Frontal cortex (tissue), 4 donors: ENCODE results near the gene C10orf143. TPM values are rescaled to one million over a fixed set of nuclear protein-coding genes. Genes with fewer than 3 reads are reported as not detected.
"Not testable (repeated sequence)": the region's sequence is repeated elsewhere in the genome, so short reads cannot be mapped to it uniquely, and the experiment has no call there.

ENCODE experiments used
- DNase-seq, 2 donors: peaks; one replicate each; pipeline ENCODE4 v3.0.0; 2012; ENCODE audit warnings: low spot score in 2 of 2
- FAIRE-seq: peaks from 2 replicates; lab custom pipeline; 2012; peaks lifted over from hg19 to GRCh38; lab: Jason Lieb, UNC
- total RNA-seq: library from RNA; depleted of rRNA; stranded (reverse); fragments of >200 nt; gene quantifications from one replicate; pipeline ENCODE4 v1.2.3, GENCODE V29; 2014
- donor health status: control.
- donor health status: control.
- donor health status: control.

The C10orf143 gene
- total RNA-seq, 1 donor from 2014 or later = 0.41 TPM

DNA sequence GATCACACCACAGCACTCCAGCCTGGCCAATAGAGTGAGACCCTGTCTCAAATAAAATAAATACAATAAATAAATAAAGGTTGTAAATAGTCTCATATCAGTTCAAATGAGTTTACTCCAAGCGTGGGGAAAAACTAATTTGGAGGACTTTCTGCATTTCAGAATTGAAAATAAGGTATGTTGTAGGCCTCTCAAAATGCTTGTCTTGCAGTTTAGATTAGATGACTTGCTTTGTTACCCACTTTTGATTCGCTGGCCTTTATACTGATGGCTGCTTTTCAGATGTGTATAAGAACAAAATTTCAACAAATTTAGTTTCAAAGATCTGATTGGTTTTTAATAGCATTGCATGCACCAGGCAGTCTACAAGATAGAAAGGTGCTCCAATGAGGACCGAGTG is 2.2 kb upstream of the C10orf143 start:
- FAIRE-seq = no peak
- no peak for DNase-seq

DNA sequence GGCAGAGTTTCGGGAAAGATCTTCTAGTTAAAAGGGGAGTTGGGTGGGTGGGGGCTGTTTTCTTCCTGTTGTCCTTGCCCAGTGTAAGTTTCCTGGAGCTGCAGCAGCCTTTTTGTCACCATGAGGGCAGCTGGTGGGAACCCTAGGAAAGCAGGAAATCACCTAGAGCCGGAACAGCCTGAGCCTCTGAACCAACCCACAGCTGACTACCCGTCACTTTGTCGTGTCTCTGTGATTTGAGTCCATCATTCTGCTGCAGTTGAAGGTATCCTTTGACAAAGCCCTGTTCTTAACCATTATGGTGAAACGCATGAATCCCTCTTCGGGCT is 1.2 kb upstream of the C10orf143 start:
- no peak for FAIRE-seq

DNA sequence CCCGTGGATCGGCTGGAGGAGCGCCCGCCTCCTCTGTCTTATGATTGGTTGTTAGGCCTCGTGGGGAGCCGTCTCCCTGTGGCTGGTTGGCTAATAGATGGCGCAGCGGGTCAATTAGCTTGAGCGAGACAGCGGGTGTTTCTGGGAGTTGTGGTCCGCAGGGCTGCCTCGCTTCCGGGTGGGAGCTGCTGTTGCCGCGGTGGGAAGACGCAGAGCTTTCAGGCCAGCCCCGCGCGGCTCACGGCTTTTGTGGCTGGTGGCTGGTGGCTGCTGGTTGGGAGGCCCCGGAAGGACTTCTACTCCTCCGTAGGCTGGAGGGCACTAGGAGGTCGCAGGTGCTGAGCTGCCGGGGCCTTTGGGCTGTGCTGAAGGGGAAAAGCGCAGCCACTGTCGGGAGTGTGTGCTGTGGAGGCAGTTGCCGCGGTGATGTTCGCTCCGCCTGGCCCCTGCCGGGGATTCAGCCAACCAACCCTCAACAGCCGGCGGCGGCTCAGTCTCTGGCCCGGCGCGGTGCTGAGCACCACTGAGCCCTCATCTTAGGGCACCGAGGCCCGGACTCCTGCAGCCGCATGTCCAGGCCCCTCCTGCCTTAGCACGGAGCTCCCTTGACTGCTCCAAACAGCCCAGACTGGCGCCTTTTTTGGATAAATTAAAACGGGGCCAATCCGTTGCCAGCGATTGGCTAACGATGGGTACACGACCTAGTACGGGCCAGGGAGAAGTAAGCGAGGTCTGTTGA is 652 bp upstream of the C10orf143 start:
- DNase-seq (peak; percentile 88 to 90), FAIRE-seq (no peak)

More for the DNA sequence above, 1.2 kb upstream of the C10orf143 start:
- DNase-seq = no peak

DNA sequence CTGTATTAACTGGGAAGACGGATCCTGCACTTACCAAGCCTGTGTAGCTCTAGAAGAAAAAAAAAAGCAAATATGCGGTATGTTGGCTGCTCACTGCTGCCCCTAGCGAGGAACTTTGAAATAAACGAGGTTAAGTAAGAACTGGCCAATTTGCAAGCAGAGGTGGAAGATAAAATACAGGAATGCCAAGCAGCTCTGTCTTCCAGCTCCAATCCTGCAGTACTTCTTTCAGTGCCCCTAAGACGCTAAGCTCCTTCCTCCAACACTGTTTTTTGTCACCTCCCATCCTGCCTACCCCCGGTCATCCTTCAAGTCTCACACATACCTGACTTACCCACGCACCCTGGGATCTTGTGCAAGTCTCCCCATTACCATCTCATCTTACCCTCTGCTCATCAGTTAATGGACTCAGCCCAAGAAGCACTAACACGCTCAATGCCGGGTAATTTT is 809 bp downstream of the C10orf143 start:
- no peak for FAIRE-seq

DNA sequence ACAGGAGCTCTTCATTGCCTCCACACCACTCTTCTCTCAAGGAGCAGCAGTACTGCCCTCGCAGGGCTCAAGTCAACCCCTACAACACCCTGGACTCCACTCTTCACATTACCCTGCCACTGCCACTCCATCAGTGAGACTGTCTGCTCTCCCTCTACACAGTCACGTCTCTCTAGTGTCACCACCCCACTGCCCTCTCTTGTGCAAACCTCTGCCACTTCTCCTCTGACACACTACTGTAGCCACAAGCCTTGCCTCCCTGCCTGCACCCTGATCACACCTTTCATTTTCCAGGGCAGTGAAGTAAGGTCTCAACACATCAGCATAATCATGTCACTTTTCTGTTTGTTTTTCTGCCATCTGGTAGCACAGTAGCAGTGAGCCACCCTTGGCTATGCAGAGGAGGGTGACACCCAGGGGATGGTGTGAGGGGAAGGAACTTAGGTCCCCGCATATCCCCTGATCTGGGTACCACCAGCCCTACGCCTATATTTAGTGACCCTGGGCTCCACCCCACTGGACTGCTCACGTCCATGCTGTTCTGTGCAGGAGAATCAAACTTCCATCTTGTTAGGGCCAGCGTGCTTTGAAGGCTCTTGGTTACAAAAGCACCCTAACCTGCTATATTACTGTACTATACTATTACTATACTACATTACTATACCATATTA is 1.6 kb downstream of the C10orf143 start:
- no peak for DNase-seq
- no peak for FAIRE-seq

More for the DNA sequence above, 809 bp downstream of the C10orf143 start:
- DNase-seq = peak; percentile 62 to 68

DNA sequence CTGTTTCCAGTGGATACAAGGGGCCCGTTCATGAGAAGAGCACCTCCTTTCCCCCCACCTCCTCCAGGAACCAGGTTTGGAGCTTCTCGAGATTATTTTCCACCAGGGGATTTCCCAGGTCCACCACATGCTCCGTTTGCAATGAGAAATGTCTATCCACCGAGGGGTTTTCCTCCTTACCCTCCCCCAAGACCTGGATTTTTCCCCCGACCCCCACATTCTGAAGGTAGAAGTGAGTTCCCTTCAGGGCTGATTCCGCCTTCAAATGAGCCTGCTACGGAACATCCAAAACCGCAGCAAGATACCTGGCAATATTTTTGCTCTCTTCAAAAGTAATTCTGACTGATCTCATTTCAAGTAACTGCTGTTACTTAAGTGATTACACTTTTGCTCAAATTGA is 2.5 kb downstream of the C10orf143 start:
- DNase-seq = not testable (repeated sequence)

DNA sequence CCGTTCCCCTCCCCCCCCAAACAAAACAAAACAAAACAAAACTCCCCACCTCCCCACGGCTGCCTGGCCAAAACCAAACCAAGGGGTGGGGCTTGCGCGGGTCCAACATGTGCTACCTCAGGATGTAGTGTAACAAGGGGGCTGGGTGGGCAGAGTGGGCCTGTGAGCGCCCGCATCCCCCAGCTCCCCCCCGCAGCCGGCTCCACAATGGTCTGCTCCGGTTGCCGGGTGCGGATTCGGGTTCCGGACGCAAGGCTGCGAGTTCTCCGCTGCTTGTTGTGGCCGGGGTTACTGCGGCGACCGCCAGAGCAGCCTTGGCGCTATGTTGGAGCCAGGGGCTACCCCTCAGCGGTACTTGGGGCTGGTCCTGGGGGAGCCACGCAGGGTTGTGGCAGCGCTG is 4.9 kb downstream of the C10orf143 start:
- DNase-seq = no peak
- FAIRE-seq = no peak

More for the DNA sequence above, 2.5 kb downstream of the C10orf143 start:
- not testable (repeated sequence) for FAIRE-seq

DNA sequence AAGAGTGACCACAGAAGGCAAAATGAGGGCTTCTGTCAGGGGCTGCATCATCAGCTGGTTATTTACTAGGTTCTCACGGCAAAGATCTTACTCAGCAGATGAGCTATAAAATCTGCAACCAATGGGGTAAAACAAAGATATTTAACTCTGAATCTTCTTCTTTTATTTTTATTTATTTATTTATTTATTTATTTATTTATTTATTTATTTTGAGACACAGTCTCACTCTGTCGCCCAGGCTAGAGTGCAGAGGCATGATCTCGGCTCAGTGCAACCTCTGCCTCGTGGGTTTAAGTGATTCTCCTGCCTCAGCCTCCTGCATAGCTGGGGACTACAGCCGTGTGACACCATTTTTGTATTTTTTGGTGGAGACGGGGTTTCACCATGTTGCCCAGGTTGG is 11.3 kb downstream of the C10orf143 start:
- DNase-seq (no peak), FAIRE-seq (no peak)

DNA sequence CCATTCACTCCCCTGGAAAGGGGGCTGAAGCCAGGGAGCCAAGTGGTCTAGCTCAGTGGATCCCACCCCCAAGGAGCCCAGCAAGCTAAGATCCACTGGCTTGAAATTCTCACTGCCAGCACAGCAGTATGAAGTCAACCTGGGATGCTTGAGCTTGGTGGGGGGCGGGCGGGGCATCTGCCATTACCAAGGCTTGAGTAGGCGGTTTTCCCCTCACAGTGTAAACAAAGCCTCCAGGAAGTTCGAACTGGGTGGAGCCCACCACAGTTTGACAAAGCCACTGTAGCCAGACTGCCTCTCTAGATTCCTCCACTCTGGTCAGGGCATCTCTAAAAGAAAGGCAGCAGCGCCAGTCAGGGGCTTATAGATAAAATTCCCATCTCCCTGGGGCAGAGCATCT is 20.1 kb downstream of the C10orf143 start:
- not testable (repeated sequence) for DNase-seq, FAIRE-seq

DNA sequence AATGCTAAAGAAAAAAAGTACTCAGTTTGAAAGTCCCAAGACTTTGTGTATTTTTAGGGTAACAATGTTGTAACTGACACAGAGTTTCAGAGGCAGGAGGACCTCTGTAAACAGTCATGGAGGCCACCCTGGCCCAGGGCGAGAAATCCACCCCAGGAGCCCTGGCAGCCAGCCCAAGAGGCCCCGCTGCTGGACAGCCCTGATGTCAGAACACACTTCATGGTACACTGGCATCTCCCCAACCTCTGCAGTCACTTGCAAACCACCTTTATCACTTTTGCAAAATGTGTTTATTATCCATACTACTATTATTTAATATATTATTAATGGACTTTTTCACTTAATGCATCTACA is 30.2 kb downstream of the C10orf143 start:
- FAIRE-seq = no peak
- no peak for DNase-seq

DNA sequence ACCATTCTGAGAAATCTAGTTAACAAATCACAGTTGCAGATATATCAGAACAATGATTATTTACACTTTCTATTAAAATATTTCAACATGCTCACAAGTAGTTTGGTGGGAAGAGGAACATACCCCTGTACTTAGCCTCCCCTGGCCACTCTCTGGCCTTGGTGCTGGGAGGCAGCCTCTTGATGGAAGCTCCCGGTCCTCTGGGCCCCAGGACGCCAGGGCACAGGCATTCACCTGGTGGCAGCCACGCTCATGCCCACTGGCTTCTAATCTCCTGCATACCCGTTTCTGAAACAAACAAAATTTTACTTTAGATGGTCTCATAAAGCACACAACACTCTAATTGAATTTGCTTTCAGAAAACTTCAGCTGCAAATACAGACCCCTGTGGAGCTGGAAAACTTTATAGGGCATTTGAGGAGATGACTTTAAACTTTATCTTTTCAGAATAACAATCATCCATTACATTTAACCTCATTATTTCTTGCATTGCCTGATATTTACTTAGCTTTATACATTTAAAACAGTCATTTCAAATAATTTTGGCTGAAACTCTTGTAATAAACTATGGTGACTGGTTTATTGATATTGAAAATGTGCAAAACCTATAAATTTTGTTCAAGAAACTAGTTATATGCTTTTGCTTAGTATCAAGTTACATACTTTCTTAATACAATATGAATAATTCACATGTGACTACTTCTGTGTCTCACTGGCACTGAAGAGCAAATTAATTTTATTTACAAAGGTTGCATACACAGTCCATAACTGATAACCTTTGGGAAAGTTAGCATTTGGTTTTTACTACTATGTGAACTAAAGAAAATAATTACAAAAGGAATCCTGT is 30.8 kb downstream of the C10orf143 start:
- no peak for FAIRE-seq

DNA sequence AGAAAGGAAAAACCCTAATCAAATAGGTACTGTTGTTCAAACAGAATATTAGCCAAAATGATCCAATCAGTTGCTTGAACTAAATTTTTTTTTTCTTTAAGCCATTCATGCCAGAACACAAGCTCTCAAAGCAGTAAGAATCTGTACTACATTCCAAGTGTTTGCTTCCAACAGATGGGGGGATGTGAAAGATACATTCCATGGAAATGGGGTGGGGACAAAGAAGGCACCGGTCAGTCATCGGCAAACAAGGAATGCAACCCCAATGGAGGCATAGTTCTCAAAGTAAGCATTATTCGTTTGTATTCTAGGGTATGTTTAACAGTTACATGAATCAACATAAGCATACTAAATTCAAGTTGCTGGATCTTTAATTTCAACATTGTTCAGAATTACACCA is 32.5 kb downstream of the C10orf143 start:
- FAIRE-seq (no peak), DNase-seq (no peak)

More for the DNA sequence above, 30.8 kb downstream of the C10orf143 start:
- DNase-seq = no peak

DNA sequence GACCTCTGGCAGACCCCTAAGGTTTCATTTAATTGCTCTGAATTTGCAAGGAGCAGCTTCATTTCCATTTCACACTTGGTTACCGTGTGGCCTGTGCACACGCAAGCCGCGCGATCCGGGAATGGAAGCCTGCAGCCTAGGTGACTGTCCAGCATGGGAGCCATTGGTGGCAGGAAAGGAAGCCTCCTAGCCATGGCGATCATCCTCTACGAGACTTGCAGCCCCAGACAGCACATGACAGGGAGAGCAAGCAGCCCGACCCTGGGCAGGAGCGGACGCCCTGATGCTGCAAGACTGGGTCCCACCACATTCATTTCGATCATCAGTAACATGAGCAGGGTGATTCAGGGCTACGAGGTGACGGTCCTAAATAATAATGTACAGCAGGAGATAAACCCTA is 33.9 kb downstream of the C10orf143 start:
- FAIRE-seq (no peak), DNase-seq (no peak)

DNA sequence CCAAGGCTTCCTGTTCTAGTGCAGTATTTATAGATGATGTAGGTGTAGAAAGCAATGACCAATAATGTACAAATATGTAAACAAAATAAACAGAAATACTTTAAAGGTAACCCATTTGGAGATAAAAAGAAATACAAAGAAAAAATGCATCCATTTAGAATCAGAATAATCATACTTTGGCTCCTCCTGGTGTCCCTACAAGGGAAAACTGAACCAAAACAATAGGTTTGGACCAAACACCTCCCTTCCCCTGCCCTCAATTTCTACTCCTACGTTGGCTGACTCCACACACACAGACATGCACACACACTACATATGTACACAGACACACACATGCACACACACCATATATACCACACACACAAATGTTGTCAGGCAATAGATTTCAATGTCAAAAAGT is 36.0 kb downstream of the C10orf143 start:
- no peak for FAIRE-seq

DNA sequence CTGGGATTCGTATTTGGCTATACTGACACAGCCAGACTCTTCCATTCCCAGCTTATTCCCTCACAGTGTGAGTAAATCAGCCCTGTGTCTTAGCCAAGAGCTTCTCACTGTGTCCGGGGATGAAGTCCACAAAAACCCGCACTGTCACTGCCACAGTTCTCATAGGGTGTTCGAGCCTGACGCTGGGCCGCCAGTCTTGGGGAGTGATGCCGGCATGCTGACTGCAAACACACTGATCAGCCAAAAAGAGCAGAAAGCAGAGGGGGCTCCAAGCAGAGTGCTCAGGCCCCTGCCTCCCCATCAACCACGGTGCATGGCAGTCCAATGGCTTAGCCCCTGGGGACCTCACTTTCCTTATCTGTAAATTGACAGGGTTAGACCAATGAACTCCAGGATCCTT is 36.7 kb downstream of the C10orf143 start:
- no peak for FAIRE-seq

More for the DNA sequence above, 36.0 kb downstream of the C10orf143 start:
- no peak for DNase-seq

DNA sequence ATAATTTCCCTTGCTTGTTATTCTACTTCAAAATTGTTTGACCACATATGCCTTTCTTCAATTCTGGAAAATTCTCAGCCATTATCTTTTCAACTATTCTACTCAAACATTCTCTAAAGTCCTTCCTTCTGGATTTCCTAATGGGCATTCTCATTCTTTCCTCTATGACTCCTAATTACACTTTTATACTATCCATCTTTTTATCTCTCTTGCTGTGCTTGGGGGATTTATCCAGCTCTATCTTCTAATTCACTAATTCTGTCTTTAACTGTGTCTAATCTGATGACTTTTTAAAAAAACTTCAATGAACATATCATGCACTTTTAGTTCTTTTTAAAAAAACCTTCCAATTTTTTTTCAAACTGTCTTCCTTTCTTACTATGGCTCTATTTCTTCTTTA is 38.4 kb downstream of the C10orf143 start:
- no peak for FAIRE-seq

More for the DNA sequence above, 36.7 kb downstream of the C10orf143 start:
- DNase-seq = no peak

DNA sequence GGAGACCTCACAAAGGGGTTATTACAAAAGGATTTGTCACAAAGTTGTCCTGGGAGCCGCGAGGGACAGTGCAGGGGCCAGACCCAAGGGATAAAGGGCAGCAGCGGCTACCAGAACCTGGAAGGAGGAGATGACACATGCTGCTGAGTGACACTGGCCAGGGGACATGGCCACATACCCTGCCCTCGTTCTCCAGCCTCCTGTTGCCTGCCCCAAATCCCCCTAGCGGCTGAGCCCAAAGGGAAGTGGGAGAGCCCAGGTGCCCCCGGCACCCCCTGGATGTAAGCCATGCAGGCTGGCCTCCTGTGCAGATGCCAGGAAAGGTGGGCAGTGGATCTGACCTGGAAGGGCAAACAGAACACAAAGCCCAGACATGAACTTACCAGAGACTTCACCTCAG is 42.7 kb downstream of the C10orf143 start:
- DNase-seq (no peak), FAIRE-seq (no peak)

More for the DNA sequence above, 38.4 kb downstream of the C10orf143 start:
- no peak for DNase-seq

DNA sequence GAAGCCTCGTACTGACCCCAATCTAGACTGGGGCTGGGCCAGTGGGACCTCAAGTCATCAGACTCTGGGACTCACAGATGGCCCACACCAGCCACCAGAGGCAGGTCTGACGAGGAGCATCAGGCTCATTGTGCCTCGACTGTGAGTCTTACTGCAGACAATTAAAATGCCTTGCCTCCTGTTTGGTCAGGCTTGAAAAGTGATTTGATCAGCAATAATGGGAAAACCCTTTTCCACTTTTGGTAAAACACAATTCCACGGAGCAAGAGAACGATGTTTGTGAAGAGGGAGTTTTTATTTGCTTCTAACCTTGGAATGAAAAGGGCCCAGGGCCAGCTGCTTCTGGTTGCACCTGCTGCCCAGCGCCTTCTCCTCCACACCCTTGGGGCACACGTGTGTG is 43.9 kb downstream of the C10orf143 start:
- DNase-seq (no peak), FAIRE-seq (no peak)

DNA sequence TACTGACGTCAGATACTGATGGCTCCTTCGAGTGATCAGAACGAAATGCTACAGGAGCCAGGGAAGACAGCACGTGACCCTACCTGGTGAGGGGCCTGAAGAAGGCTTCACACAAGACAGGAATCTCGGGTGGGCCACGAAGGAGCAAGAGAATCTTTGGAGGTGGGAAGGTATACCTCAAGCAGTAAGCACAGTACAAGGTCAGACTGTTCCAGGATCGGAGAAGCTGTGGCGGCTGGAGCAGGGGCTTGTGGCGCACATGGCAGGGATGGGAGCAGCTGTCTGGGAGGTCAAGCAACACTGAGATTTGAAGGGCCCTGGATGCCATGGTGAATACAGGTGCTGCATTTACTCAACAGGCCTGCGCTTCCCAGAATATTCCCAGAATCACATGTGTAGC is 45.4 kb downstream of the C10orf143 start:
- FAIRE-seq = no peak
- DNase-seq = no peak

DNA sequence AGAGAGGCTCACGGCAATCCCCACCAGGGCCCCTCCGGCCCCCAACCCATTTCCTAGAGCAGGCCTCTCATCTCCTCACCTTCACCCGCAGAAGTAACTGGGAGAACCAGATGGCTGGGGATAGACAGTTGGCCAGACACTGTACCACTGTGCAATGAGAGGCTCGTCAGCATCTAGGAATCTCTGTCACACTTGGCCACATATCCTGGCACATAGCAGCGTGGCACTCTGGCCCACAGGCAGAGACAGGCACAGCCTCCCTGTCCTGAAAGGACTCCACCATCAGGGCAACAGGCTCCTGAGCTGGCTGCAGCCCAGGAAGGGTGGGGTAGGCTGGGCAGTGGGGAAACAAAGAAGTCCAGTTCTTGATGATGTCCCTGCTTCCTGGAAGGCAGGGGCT is 45.8 kb downstream of the C10orf143 start:
- FAIRE-seq (no peak), DNase-seq (no peak)

DNA sequence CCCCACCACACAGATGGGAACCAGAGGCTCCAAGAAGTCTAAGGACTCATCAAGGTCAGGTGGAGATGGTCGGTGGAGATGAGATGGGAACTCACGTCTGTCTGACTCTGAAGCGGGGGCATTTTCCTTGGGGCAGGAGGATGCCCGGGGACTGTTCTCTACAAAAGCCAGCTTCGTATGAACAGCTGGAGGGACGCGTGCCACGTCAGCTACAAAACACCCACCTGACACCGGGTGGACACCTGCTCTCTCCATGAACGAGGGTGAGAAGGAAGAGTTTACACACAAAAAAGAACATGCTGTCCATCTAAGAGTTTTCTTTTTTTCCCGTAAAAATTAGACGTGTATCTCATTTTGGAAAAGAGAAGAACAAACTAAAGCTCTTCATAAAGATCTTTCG is 47.7 kb downstream of the C10orf143 start:
- FAIRE-seq = no peak
- DNase-seq = no peak
